ENCODE results near the gene CATSPERZ.

CATSPERZ gene

DNA sequence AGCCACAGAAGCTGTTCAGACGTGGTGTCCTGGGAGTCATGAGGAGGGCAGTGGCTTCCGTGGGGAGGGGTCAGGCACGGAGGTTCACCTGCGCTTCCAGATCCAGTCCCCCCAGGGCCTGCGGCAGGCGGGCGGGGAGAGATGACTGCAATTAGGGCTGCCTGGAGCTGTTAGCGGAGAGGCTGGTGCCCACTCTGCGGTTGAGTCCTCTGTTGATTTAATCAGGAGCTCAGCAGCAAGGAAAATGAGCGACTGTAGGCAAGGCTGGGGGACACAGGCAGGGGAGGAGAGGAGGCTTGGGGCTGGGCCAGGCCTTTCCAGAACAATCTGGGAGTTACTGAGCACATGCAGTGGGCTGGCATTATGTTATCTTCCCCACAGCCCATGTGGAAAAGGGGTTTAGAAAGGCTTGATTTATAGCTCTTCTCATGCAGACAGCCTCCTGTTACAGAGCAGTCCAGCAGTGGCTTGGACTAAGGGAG, 35.7 kb upstream of the CATSPERZ start:
- FAIRE-seq: no peak

DNA sequence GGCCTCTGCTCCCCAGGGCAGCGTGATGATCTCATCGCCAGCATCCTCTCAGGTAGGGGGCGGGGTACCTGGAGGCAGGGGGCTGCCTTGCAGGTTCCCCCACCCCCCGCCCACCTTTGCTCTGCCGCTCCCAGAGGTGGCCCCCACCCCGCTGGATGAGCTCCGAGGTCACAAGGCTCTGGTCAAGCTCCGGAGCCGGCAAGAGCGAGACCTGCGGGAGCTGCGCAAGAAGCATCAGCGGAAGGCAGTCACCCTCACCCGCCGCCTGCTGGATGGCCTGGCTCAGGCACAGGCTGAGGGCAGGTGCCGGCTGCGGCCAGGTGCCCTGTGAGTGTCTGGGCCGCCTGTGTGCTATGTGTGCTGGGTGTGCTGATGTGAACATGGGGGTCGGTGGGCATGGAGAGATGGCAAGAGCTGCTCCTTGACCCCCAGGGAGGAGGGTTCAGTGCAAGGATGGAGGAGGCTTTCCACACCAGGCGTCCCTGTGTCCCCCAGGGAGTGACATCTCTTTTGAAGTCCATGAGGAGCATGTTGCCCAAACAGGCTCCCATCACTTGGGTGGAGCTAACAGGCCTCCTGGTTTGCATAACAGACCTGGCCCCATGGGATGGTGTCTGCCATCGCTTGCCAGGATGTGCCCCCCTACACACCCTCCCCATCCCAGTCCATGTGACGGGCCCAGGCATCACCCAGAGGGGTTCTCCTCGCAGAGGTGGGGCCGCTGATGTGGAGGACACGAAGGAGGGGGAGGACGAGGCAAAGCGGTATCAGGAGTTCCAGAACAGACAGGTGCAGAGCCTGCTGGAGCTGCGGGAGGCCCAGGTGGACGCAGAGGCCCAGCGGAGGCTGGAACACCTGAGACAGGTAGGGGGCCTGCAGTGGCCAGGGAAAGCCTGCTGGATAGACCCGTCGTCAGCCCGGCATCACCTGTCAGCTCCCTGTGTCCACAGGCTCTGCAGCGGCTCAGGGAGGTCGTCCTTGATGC, 34.7 kb upstream of the CATSPERZ start:
- FAIRE-seq: no peak

DNA sequence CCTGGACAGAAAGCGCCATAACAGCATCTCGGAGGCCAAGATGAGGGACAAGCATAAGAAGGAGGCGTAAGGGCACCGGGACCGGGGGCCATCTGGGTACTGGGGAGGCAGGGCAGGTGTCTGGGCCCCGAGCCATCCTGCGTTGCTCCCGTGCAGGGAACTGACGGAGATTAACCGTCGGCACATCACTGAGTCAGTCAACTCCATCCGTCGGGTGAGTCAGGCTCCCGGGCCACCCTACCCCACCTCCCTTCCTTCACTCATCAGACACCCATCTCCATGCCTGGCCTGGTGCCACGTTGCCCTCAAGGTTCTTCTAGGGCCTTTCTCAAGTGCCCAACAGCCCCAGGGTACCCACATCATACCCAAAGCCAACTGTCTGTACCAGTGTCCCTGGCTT, 33.8 kb upstream of the CATSPERZ start:
- FAIRE-seq: no peak

DNA sequence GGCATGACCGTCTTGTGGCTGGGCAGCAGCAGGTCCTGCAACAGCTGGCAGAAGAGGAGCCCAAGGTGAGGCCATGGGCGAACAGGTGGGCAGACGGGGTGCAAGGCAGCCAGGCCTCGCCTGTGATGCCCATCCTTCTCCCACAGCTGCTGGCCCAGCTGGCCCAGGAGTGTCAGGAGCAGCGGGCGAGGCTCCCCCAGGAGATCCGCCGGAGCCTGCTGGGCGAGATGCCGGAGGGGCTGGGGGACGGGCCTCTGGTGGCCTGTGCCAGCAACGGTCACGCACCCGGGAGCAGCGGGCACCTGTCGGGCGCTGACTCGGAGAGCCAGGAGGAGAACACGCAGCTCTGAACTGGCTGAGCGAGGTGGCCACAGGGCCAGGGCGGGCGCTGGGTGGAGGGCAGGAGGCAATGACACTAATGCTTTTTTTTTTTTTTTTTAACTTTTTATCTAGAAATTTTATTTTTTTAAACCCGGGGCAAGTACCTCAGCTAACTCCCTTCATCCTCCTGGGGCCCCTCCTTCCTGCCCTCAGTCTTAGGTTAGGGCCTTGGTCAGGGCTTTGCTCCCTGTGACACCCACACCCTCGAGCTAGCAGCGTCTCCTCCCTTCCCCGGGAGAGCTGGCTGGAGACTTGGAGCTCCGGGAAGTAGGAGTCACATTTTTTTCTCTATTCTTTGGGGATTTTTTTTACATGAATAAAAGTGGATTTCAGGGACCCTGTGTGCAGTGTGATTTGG, 32.8 kb upstream of the CATSPERZ start:
- no peak for FAIRE-seq

DNA sequence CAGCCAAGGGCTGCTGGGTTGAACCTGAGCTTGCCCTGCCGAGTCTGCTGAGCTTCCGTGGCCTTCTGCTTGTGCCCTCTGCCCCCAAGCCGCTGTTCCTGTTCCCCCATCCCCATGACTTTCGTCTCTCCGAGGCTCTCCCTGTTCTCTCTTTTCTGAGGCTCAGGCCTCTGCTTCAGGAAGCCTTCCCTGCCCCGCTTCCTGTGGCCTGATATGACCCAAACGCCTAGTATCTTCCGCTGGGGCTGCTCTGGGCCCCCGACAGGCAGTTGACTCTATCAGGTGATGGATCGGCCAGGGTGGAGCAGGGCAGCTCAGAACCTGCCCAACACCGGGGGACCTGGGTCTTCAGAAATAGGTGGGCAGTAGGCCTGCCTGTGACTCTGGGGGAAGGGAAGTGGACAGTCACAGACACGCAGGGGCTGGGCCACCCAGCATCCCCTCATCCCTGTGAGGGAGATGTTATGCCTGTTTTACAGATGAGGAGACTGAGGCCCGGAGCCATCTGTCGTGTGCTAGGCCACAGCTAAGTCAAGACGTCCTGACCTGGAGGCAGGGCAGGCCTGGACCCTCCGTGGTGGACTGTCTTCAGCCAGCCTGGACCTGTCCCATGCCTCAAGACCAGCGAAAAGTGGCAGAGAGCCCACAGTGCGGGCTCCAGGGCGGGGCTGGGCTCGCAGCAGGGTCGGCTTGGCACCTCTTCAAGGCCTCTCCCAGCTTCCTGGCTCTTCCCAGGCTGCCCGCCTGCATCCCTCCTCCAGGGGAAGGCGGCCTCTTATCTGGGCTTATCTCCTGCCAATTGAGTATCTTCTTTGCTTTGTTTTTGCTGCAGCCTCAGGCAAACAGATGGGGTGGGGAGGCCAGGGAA, 31.9 kb upstream of the CATSPERZ start:
- FAIRE-seq: no peak

DNA sequence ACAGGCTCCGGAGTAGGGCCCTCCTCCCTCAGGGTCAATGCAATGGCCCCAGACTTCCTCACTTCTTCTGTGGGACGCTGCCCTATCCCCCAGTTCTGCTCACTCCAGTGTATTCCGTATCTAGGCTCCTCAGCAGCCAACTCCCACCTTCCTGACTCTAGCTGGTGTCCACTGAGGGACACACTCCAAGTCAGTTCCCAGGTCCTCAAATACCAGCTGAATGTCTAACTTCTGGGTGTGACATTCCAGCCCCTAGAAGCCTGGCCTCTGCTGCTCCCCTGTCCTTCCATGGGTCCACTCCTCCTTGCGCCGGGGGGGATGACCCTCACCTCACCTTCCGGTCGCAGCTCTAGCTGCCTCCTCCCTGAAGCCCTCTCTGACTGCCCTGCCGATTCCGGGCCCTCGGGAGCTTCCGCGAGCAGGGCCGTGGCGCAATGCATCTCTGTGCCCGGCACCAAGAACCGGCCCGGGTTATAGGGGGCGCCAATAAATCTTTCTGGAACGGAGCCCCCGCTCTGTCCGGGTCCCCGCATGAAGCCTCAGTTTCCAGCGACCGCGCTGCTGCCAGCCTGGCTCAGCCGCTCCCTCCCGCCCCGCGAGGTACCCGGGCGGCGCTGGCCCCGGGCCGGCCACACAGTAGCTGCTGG, 31.1 kb upstream of the CATSPERZ start:
- FAIRE-seq: no peak

DNA sequence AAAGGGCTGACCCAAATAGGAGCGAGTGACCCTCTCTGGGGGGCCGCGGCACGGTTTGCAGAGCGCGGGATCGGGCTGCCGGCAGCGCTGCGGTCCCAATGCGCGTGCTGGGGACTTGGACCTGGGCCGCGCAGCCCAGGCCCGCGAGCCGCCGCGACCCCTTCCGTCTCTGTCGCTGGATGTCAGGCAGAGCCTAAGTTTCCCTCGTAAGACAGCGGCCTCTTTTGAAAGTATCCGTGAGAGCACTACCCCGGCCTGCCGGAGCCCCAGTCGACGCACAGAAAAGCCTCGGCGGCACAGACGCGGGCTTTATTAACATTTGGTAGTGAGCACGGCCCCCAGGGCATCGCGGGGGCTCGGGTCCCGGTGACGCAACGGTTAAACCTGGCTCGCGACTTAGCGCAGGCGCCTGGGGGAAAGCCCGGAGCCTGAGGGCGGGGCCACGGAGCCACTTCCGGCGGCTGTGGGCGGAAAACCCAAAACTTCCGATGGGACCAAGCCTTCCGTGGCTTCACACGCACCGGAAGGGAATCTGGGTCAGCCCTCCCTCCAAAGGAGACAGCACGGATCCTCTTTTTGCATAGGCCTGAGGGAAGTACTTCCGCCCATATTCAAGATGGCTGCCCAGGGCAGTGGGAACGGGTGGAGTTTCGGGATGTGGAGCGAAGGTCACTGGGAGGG, 30.5 kb upstream of the CATSPERZ start:
- FAIRE-seq: peak; percentile 97

DNA sequence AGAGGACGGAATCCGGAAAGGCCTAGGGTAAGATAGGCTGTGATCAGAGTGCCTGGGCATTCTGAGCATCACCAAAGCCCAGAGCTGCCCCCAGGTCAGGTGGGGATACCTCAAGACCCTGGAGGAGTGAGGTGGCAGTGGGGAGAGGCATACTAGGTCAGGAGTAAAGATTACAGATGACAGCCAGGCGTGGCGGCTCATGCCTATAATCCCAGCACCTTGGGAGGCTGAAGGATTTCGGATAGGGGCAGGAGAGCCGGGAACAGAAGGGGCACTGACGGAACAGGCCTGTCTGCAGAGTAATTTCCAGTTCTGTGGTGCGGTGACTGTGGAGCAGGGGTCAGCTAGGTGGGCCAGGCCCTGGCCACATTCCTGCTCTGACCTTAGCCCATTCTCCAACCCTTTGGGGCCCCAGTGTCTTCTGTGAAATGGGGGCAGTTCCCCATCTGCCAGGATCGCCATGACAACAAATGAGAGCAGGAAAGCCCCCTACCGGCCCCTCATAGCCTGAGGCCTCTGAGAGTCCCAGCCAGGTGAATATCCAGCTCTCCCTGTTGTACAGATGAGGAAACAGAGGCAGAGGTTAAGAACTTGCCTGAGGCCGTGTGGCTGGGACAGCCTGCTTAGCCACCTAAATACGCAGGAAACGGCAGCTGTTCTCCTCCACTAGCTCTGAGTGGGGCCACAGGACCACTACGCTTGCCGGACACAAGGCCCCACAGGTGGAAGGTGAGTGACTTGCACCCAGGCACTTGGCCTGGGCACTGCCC, 24.9 kb upstream of the CATSPERZ start:
- FAIRE-seq: no peak

DNA sequence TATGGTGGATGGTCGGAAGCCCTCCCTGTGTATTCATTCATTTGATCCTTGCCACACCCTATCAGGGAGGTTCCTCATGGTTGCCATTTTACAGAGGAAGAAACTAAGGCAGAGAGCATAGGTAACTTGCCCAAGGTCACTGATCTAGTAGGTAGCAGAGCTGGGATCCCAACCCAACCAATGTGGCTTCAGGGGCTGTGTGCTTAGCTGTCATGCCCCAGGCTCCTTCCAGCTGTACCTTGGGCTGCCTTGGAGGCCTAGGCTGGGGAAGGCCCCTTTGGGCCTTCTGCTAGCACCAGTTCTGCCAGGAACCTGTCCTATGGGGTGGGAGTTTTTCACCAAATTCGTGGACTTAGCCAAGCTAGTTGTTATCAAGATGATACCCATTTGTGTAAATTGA, 24.3 kb upstream of the CATSPERZ start:
- no peak for FAIRE-seq

DNA sequence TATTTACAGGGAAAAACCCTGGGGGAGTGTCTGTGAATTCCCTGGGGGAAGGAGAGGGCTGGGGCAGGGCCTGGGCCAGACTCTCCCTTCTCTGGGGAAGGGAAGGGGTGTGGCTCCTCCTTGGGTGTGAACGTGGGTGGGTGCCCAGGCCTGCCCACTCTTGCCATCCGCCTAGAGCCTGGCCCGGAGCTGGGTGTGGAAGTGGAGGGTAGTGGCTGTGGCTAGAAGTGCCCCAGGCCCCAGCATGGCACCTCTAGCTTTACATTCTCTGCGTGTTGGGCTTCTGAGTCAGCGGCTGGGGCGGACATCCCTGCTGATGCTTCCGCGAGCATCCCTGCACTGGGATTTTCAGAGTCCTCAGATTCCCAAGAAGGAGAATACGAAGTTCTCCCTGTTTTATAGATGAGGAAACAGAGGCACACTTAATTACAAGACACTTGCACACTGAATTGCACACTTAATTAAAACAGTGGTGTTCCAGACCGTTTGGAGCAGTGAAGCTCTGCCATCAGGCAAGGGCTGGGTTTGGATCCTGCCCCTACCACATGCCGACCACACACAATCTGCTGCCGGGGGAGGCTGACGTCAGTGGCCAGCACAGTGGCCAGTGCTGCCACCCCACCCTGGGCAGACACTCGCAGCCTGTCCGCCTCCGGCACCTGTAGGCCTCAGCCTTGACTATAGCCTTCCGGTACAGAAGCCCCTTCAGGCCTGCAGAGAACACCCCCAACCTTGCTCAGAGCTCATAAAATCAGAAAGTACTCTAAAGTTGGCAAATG, 23.3 kb upstream of the CATSPERZ start:
- no peak for FAIRE-seq

DNA sequence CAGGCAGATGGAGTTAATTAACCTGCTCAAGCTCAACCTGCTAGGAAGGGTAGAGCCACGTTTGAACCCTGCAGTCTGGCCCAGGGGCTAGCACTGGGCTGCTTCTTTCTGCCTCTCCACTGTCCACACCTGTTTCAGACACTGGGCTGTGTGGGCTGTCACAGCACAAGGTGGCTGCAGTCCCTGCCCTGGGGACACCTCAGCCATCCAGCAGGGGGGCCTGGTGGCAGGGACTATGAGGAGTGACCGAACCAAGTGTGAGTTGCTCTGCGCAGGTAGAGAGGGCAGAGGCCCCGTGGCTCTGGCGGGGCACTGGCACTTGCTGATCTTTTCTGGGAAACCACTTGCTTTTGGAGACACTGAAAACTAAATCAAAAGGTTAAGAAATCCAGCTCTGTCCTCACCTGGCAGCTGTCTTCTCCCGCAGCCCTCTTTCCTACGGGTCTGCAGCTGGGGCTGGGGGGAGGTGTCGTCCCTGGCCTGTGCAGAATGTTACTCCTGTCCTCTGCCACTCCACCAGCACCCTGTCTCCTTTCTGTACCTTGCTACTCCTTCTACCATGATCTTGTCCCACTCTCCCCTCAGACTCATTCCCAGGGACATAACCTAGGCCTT, 21.5 kb upstream of the CATSPERZ start:
- FAIRE-seq: no peak

DNA sequence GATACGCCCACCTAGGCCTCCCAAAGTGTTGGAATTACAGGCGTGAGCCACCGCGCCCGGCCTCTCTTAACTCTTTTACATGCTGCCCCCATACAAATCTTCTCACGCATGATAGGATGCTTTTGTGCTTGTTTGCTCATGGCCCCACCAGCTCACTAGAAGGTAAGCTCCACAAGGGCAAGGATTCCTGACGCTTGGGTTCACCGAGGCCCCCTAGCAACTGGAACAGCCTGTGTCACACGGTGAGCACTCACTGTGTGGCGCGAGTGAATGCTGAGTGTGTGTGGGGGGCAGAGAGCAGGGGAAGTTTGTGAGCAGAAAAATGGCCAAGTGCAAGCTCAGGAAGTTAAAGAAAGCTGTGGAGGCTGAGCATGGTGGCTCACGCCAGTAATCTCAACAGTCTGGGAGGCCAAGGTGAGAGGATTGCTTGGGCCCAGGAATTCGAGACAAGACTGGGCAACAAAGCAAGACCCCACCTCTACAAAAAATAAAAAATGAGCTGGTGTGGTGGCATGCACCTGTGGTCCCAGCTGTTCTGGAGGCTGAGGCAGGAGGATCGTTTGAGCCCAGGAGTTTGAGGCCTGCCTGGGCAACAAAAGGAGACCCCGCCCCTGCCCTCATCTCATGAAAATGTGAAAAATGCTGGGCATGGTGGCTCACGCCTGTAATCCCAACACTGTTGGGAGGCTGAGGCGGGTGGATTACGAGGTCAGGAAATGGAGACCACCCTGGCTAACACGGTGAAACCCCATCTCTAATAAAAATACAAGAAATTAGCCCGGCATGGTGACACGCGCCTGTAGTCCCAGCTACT, 18.0 kb upstream of the CATSPERZ start:
- FAIRE-seq: no peak

DNA sequence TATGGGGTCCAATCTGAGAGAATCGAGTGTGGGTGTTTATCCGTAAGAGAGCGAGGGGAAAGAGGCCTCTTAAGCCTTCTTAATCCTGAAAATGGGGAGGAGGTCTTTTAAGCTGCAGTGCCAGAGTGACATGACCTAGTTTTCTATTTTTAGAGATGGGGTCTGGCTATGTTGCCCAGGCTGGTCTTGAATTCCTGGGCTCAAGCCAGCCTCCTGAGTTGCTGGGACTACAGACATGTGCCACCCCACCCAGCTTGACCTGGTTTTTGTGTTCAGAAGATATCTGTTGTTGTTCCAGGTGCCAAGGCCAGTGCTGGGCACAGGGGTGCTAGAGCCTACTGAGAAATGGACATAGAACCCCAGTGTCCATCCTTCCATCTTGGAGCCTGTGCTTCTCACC, 17.1 kb upstream of the CATSPERZ start:
- FAIRE-seq: no peak

DNA sequence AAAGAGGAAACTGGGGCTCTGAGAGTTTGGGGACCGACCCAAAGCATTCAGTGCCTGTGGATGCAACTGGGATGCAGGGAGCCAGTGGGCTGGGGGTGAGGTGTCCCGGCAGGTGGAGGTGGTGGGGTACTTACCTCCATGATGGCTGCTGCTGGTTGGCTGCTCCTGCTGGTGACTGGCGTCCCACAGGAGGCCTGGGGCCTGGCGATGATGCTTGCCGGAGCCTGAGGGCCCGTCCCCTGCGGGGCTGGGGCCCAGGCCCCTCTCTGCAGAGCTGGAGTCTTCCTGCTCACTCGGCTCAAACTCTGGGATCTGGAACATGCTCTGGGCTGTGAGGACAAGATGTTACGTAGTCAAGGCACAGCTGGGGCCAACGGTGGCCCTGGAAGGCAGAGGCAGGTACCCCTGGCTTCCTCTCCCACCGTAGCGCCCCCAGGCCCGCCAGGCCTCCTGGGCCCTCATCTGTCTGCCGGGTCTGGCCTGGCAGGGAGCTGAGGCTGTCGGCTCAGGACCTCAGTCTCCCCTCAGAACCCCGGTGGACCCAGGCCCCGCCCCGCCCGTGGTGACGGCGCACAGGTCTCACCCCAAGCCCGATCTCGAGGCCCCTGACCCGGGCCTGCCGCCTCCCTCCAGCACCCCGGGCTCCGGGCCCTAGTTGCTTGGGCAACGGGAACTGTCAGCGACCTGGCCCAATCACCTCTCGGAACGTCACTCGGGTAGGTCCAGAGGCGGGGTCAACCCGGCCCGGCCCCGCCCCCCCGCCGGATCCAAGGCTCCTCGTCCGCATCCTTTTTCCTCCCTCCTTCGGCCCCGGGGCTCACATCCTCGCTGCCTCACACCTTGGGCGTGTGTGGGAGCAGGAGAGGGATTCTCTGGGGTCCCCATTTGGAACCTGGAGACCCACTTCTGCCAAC, 15.9 kb upstream of the CATSPERZ start, which contains the start of gene BAD:
Gene BAD (minus strand): TSS at position 618 of the 914 bp plus-strand sequence. CDS start 297 bp downstream, at position 321.
- FAIRE-seq: peak; percentile 65

DNA sequence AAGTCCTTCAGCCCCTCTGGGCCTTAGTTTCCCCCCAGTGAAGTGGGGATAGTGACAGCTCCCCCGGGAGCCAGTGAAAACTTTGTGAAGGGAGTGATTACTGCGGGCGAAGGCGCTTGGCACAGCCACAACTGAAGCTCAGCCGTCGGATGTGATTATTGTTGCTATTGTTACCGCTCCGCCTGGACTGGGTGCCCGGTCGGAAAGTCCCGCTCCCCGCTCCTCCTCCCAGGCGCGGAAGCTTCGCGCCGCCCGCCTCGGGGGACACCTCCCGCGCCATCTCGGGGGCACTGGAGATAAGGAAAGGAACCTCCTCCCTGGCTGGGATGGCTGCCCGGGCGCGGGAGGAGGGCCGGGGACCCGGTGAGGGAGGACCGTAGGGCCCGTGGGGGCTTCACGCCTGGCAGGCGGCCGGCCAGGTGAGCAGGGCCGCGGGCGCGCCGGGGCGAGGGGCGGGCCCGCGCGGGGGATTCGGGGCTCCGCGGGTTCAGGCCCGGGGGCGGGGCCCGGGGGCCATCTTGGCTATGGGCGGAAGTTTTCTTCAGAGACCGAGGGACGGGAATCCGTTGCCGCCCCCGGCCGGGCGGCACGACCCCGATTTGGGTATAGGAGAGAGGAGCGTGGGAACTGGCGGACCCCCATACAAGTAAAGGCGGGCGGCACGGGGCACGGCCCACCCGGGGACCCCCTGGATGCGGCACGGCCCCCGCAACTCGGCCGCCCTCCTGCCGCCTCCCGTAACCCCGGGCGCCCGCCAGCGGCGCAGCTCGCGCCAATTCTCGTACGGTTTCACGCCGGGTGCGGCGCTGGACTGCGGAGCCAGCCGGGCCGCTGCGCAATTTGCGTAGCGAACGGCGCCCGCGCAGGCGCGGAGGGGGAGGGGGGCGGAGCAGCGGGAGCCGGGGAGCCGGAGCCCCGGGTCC, 14.9 kb upstream of the CATSPERZ start, which contains the start of gene GPR137:
Gene GPR137 (plus strand): TSS at position 887 of the 923 bp plus-strand sequence. CDS start 677 bp downstream, outside the sequence.
- no peak for FAIRE-seq

Measured in A204.1 (cell line).